G401.6 (cell line): ENCODE measurements around the gene THADA.
"Not testable (repeated sequence)": the region's sequence is repeated elsewhere in the genome, so short reads cannot be mapped to it uniquely, and the experiment has no call there.

ENCODE experiments used
- FAIRE-seq: peaks from 2 replicates; lab custom pipeline; 2012; peaks lifted over from hg19 to GRCh38; lab: Jason Lieb, UNC

The THADA gene

GRCh38 chr2:43539436-43539835, 56.4 kb downstream of the THADA start:
- no peak for FAIRE-seq

GRCh38 chr2:43538034-43538670, 57.7 kb downstream of the THADA start:
- no peak for FAIRE-seq

GRCh38 chr2:43537137-43537536, 58.7 kb downstream of the THADA start:
- no peak for FAIRE-seq

- no peak for FAIRE-seq
Observed at GRCh38 chr2:43534569-43534968, 61.3 kb downstream of the THADA start.

GRCh38 chr2:43532572-43532971, 63.3 kb downstream of the THADA start:
- FAIRE-seq = not testable (repeated sequence)

GRCh38 chr2:43531251-43531650, 64.6 kb downstream of the THADA start:
- no peak for FAIRE-seq

GRCh38 chr2:43526994-43527393, 68.8 kb downstream of the THADA start:
- FAIRE-seq = no peak

- FAIRE-seq = no peak
Observed at GRCh38 chr2:43525506-43525905, 70.3 kb downstream of the THADA start.

- FAIRE-seq = no peak
Observed at GRCh38 chr2:43524177-43524965, 71.5 kb downstream of the THADA start.

- FAIRE-seq = no peak
Observed at GRCh38 chr2:43522177-43522576, 73.7 kb downstream of the THADA start.

GRCh38 chr2:43521568-43521967, 74.3 kb downstream of the THADA start:
- no peak for FAIRE-seq

GRCh38 chr2:43520919-43521318, 74.9 kb downstream of the THADA start:
- no peak for FAIRE-seq

- no peak for FAIRE-seq
Observed at GRCh38 chr2:43519643-43520221, 76.1 kb downstream of the THADA start.

- no peak for FAIRE-seq
Observed at GRCh38 chr2:43518718-43519117, 77.1 kb downstream of the THADA start.

- FAIRE-seq = no peak
Observed at GRCh38 chr2:43518181-43518580, 77.7 kb downstream of the THADA start.

GRCh38 chr2:43515807-43516497, 79.9 kb downstream of the THADA start:
- FAIRE-seq = no peak

- no peak for FAIRE-seq
Observed at GRCh38 chr2:43515248-43515647, 80.6 kb downstream of the THADA start.

- FAIRE-seq = no peak
Observed at GRCh38 chr2:43513796-43514195, 82.0 kb downstream of the THADA start.

GRCh38 chr2:43513216-43513615, 82.6 kb downstream of the THADA start:
- FAIRE-seq = no peak

GRCh38 chr2:43511199-43511598, 84.6 kb downstream of the THADA start:
- FAIRE-seq = no peak

- no peak for FAIRE-seq
Observed at GRCh38 chr2:43509886-43510285, 86.0 kb downstream of the THADA start.

GRCh38 chr2:43508209-43508608, 87.6 kb downstream of the THADA start:
- FAIRE-seq = no peak

- no peak for FAIRE-seq
Observed at GRCh38 chr2:43507137-43507536, 88.7 kb downstream of the THADA start.
